GM12878 (cell line): ENCODE measurements around the gene PPARD. TPM values are rescaled to one million over a fixed set of nuclear protein-coding genes. Genes with fewer than 3 reads are reported as not detected.

Source experiments
- ATAC-seq: fragments of 200-7000 bp; cut with Tn5 transposase; 3 replicates; pipeline ENCODE4 v1.9.1; 2020; ENCODE audit warnings: mild to moderate bottlenecking, moderate library complexity
- BruUV-seq: library from RNA; stranded (reverse); fragments of 400-500 nt; replicated peaks from 2 replicates; lab custom pipeline; 2021; lab: Mats Ljungman, UMichigan
- CTCF ChIA-PET: fragments of 300-600 bp; sonication (Branson Sonifier 250); formaldehyde crosslinking; extraction: SDS; loops from one replicate; lab custom pipeline; 2021; ENCODE audit warnings: inconsistent platforms; lab: Yijun Ruan, JAX
- POLR2A ChIA-PET: fragments of 350-600 bp; formaldehyde crosslinking; extraction: SDS; loops from one replicate; lab custom pipeline; 2021; ENCODE audit warnings: inconsistent platforms; lab: Charles Lee
- RAD21 ChIA-PET: fragments of 300-600 bp; sonication (Branson Sonifier 250); formaldehyde crosslinking; loops from one replicate; lab custom pipeline; 2023; ENCODE audit warnings: antibody characterized with exemption; ENCODE audit not compliant: unreplicated experiment; lab: Charles Lee
- SMC1A ChIA-PET: fragments of 300-600 bp; sonication (Branson Sonifier 250); formaldehyde crosslinking; loops from one replicate; lab custom pipeline; 2023; ENCODE audit not compliant: unreplicated experiment, uncharacterized antibody; lab: Charles Lee
- DNase-seq: peaks from one replicate; pipeline ENCODE4 v3.0.0-alpha.2; 2011; ENCODE audit warnings: low read depth, low spot score
- FAIRE-seq: peaks from 3 replicates; lab custom pipeline; 2011; peaks lifted over from hg19 to GRCh38; lab: Jason Lieb, UNC
- H2AFZ ChIP-seq: 2 replicates; pipeline ENCODE4 v1.6.0; 2011; ENCODE audit warnings: low read depth, low read length, control low read depth; ENCODE audit not compliant: control insufficient read depth
- H3K27ac ChIP-seq: 2 replicates; pipeline ENCODE4 v1.5.1; 2011; ENCODE audit warnings: control low read depth; ENCODE audit not compliant: control insufficient read depth, insufficient read depth
- H3K27me3 ChIP-seq, 2 experiments: replicated peaks in 1 of 2; 2 replicates each; pipeline versions ENCODE4 v1.6.0 to v1.6.1; 2011; ENCODE audit warnings: low read length in 1 of 2; ENCODE audit not compliant: control insufficient read depth in 2 of 2, insufficient read depth in 2 of 2
- H3K36me3 ChIP-seq, 2 experiments: 2 replicates each; pipeline ENCODE4 v1.5.1; 2011; ENCODE audit warnings: low read length in 1 of 2; ENCODE audit not compliant: control insufficient read depth in 2 of 2, insufficient read depth in 2 of 2
- H3K4me1 ChIP-seq: 2 replicates; pipeline ENCODE4 v1.6.1; 2011; ENCODE audit warnings: mild to moderate bottlenecking, low read length, moderate library complexity, mixed read lengths; ENCODE audit not compliant: control insufficient read depth, insufficient read depth
- H3K4me2 ChIP-seq: 2 replicates; pipeline ENCODE4 v1.6.0; 2011; ENCODE audit warnings: control low read depth; ENCODE audit not compliant: control insufficient read depth, insufficient read depth
- H3K4me3 ChIP-seq: fragments of 200-600 bp; sonication (generic); 2 replicates; pipeline ENCODE4 v1.5.1; 2016
- H3K79me2 ChIP-seq: 2 replicates; pipeline ENCODE4 v1.6.0; 2011; ENCODE audit warnings: low read length; ENCODE audit not compliant: control insufficient read depth, insufficient read depth
- H3K9ac ChIP-seq: 2 replicates; pipeline ENCODE4 v1.8.0; 2011; ENCODE audit warnings: low read length, control low read depth, mixed read lengths; ENCODE audit not compliant: control insufficient read depth, insufficient read depth
- H3K9me3 ChIP-seq: replicated peaks from 3 replicates; pipeline ENCODE4 v1.5.1; 2011; ENCODE audit warnings: mild to moderate bottlenecking, low read length; ENCODE audit not compliant: control insufficient read depth, insufficient read depth
- H4K20me1 ChIP-seq: 2 replicates; pipeline ENCODE4 v1.6.0; 2011; ENCODE audit not compliant: control insufficient read depth, insufficient read depth
- JUND ChIP-seq: IDR thresholded peaks from 2 replicates; pipeline ENCODE4 v1.6.1; 2012; ENCODE audit warnings: low read depth, mild to moderate bottlenecking, low read length, improper control_type of control experiment, moderate library complexity
- NFYA ChIP-seq: IDR thresholded peaks from 2 replicates; pipeline ENCODE4 v1.6.1; 2011; ENCODE audit warnings: low read depth, mild to moderate bottlenecking, low read length, improper control_type of control experiment, borderline replicate concordance
- POLR2A ChIP-seq: IDR thresholded peaks from 2 replicates; pipeline ENCODE4 v1.6.1; 2011; ENCODE audit warnings: low read depth, mild to moderate bottlenecking, low read length
- RBBP5 ChIP-seq: fragments of 200-600 bp; sonication (generic); conservative IDR thresholded peaks from 2 replicates; pipeline ENCODE4 v1.6.1; 2016
- RELA ChIP-seq: fragments of 450-650 bp; IDR thresholded peaks from 2 replicates; pipeline ENCODE4 v1.8.0; 2014; ENCODE audit warnings: borderline replicate concordance; ENCODE audit not compliant: partially characterized antibody
- SMARCA5 ChIP-seq: fragments of 450-650 bp; IDR thresholded peaks from 2 replicates; pipeline ENCODE4 v1.6.1; 2017; ENCODE audit warnings: mild to moderate bottlenecking
- SMC3 ChIP-seq: IDR thresholded peaks from 2 replicates; pipeline ENCODE4 v1.6.1; 2011; ENCODE audit warnings: low read length, improper control_type of control experiment, borderline replicate concordance
- ZNF207 ChIP-seq: fragments of 450-650 bp; IDR thresholded peaks from 2 replicates; pipeline ENCODE4 v1.6.1; 2014; ENCODE audit warnings: antibody characterized with exemption, mild to moderate bottlenecking, borderline replicate concordance
- ZNF274 ChIP-seq: IDR thresholded peaks from one replicate; pipeline ENCODE4 v1.8.0; 2011; ENCODE audit not compliant: insufficient read length, insufficient read depth
- WGBS: methylation state at CpG from one replicate; pipeline ENCODE4 v1.1.6; 2016; ENCODE audit warnings: low lambda C conversion rate; ENCODE audit not compliant: insufficient replicate concordance, insufficient coverage; ENCODE audit errors: missing lambda C conversion rate; 5-methylcytosine and 5-hydroxymethylcytosine counted together
- in situ Hi-C: fragments of 300-500 bp; cut with MboI; formaldehyde crosslinking; loops from 9 replicates; pipeline ENCODE4 v1.14.3; 2018; ENCODE audit warnings: mixed read lengths
- intact Hi-C: fragments of 100-400 bp; cut with micrococcal nuclease; formaldehyde crosslinking; loops from one replicate; pipeline ENCODE4 v1.14.2; 2022; ENCODE audit not compliant: unreplicated experiment
- polyA plus RNA-seq, 11 experiments: library from polyadenylated mRNA; depleted of rRNA in 4 of 11; unstranded in 6 of 11; stranded (reverse) in 5 of 11; fragments of >200 nt; fragmentation: Nextera tagmentation in 4 of 11; fragmentation: Illumina TruSeq in 1 of 11; extraction: Ambion mirVana in 4 of 11; extraction: Trizol in 1 of 11; gene quantifications; 1 replicate in 1 of 11; 2 replicates in 10 of 11; pipeline versions ENCODE4 v1.2.1 to v1.2.3, GENCODE V29; 2011 to 2016; ENCODE audit warnings: inconsistent platforms in 2 of 11, missing spikeins in 2 of 11, low read depth in 1 of 11
- total RNA-seq, 4 experiments: library from RNA; depleted of rRNA in 3 of 4; stranded (reverse); fragments of >200 nt in 3 of 4; fragmentation: Illumina TruSeq in 1 of 4; extraction: Trizol in 1 of 4; gene quantifications; 2 replicates each; pipeline versions ENCODE4 v1.2.1 to v1.2.3, GENCODE V29; 2013 to 2021
- TF ChIP-seq, protein P1 (sequence below): fragments of 450-650 bp; IDR thresholded peaks from 2 replicates; pipeline ENCODE4 v1.6.1; 2017; ENCODE audit warnings: mild to moderate bottlenecking, low read depth, inconsistent platforms; ENCODE audit not compliant: poor library complexity, severe bottlenecking
- TF ChIP-seq, protein P2 (sequence below): IDR thresholded peaks from 2 replicates; pipeline ENCODE4 v1.6.1; 2011; ENCODE audit warnings: mild to moderate bottlenecking, low read depth, low read length, moderate library complexity; ENCODE audit not compliant: insufficient replicate concordance
- TF ChIP-seq, protein P3 (sequence below): fragments of 450-650 bp; IDR thresholded peaks from 2 replicates; pipeline ENCODE4 v1.6.1; 2017; ENCODE audit warnings: mild to moderate bottlenecking
- TF ChIP-seq, protein P4 (sequence below): fragments of 450-650 bp; IDR thresholded peaks from 2 replicates; pipeline ENCODE4 v1.6.1; 2017; ENCODE audit warnings: borderline replicate concordance

PPARD gene
- total and polyA plus RNA-seq, 10 of the 15 experiments (the other 5 are each of a cell fraction or from before 2014, with no cell fraction given): 0.05 to 12.6 (median 6.7) TPM

DNA sequence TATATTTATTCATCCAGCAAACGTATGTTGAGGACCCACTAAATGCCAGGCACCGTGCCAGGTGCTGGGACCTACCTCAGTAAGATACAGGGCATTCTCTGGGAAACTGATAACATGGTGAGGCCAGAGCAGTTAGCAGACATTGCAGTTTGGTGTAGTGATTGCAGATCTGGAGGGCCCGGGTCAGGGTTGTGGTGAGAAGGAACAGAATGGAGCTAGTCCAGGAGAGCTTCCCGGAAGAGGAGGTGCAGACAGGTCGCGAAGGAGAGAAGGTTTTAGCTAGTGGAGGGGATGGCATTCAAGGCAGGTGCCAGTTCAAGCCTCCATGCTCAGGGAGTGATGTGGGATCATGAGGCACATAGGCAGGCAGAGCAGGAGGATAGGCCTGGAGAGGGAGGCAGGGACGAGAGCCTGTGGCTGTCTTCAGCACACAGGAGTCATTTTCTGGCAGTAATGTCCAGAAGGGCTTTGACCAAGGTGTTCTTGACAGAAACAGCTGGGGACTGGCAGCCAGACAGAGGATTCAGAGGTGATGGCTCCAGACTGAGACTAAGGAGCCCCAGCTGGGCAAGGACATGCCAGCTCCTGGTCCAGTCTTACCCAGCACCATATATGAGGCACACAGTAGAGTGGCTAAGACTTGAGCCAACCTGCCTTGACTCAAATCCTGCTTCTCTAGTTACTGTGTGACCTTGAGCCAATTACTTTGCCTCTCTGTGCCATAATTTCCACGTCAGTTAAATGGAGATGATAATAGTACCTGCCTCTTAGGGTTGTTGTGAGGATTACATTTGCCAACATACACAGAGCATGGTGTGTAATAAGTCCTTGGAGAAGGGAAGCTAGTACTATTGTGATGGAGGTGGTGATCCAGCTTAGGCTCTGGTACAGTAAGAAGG is 61.4 kb downstream of the PPARD start (continued):
- TF ChIP-seq, protein P1, sequence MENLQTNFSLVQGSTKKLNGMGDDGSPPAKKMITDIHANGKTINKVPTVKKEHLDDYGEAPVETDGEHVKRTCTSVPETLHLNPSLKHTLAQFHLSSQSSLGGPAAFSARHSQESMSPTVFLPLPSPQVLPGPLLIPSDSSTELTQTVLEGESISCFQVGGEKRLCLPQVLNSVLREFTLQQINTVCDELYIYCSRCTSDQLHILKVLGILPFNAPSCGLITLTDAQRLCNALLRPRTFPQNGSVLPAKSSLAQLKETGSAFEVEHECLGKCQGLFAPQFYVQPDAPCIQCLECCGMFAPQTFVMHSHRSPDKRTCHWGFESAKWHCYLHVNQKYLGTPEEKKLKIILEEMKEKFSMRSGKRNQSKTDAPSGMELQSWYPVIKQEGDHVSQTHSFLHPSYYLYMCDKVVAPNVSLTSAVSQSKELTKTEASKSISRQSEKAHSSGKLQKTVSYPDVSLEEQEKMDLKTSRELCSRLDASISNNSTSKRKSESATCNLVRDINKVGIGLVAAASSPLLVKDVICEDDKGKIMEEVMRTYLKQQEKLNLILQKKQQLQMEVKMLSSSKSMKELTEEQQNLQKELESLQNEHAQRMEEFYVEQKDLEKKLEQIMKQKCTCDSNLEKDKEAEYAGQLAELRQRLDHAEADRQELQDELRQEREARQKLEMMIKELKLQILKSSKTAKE: no peak
- no peak for TF ChIP-seq RBBP5

DNA sequence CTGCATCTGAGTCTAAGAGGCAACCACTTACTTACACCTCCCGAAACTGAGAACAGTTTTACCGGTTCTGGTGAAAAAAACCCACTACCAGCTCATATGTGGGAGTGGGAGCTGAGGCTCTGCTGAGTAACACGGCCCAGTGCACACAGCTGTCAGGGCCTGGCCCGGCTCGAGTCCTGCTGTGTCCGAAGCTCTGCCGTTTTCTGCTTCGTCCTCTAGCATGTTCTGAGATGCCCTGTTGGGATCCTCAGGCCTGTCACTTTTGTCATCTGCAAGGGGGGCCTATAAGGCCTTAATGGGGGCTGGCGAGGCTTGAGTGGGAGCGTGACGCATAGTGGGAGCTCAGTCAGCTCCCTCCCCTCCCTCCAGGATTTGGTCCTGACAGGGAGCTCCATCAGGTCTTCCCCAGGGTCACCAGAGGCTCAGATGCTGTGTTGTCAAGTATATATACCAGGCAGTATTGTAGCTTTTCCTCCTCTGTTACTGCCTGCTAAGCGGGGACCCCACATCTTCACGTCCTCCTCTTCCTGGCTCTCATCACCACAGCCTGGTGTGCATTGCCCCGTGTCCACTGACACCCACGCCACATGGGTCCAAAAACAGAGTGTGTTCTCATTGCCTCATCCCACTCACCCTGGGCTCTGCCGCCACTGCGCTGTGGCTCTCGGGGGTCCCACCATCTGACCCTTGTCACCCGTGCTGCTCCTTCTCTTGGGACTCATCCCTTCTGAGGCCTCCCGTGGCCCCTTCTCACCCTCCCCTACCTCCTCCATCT is 64.5 kb downstream of the PPARD start:
- POLR2A ChIA-PET: interaction anchor here (0.6 kb wide), 1 partner anchor 579 kb away, joined by 4 read pairs; no protein-coding TSS in a partner anchor
- 46% methylated on average over 20 of the region's 20 CpGs for WGBS
- no peak overlapping the region for H3K4me3 ChIP-seq
- H3K27me3 ChIP-seq: no peaks in the 10 kb centered on the region
- intact Hi-C loops: no loop called here
- H3K27ac ChIP-seq: no peak overlapping the region
- no peaks in the 10 kb centered on the region; the same call in 1 of the 2 replicates for H4K20me1 ChIP-seq
- no TSS peak for BruUV-seq
- H3K79me2 ChIP-seq: no peaks in the 10 kb centered on the region
- no peaks in the 10 kb centered on the region for H3K9me3 ChIP-seq
- no peak overlapping the region for H3K9ac ChIP-seq
- ATAC-seq: no peak
- H3K4me2 ChIP-seq: no peak overlapping the region
- CTCF ChIA-PET: interaction anchor here (1.1 kb wide), 1 partner anchor 50 kb away, joined by 3 read pairs; no protein-coding TSS in a partner anchor
- no peak for DNase-seq
- peaks cover 11% of the 10 kb centered on the region for H3K4me1 ChIP-seq
- FAIRE-seq: no peak
- SMC1A ChIA-PET: no interaction called here
- no peak overlapping the region for H2AFZ ChIP-seq
- in situ Hi-C loops: no loop called here
- RAD21 ChIA-PET: no interaction called here
- peaks cover 0 to 1% of the 10 kb centered on the region in 2 experiments; a peak in 1 of 4 replicates for H3K36me3 ChIP-seq
- TF ChIP-seq, protein P2, sequence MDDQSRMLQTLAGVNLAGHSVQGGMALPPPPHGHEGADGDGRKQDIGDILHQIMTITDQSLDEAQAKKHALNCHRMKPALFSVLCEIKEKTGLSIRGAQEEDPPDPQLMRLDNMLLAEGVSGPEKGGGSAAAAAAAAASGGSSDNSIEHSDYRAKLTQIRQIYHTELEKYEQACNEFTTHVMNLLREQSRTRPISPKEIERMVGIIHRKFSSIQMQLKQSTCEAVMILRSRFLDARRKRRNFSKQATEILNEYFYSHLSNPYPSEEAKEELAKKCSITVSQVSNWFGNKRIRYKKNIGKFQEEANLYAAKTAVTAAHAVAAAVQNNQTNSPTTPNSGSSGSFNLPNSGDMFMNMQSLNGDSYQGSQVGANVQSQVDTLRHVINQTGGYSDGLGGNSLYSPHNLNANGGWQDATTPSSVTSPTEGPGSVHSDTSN: no peak
- no peak for TF ChIP-seq ZNF207
- no peak for TF ChIP-seq RELA
- no peak for TF ChIP-seq SMC3
- TF ChIP-seq, protein P3, sequence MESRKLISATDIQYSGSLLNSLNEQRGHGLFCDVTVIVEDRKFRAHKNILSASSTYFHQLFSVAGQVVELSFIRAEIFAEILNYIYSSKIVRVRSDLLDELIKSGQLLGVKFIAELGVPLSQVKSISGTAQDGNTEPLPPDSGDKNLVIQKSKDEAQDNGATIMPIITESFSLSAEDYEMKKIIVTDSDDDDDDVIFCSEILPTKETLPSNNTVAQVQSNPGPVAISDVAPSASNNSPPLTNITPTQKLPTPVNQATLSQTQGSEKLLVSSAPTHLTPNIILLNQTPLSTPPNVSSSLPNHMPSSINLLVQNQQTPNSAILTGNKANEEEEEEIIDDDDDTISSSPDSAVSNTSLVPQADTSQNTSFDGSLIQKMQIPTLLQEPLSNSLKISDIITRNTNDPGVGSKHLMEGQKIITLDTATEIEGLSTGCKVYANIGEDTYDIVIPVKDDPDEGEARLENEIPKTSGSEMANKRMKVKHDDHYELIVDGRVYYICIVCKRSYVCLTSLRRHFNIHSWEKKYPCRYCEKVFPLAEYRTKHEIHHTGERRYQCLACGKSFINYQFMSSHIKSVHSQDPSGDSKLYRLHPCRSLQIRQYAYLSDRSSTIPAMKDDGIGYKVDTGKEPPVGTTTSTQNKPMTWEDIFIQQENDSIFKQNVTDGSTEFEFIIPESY: no peak
- TF ChIP-seq, protein P4, sequence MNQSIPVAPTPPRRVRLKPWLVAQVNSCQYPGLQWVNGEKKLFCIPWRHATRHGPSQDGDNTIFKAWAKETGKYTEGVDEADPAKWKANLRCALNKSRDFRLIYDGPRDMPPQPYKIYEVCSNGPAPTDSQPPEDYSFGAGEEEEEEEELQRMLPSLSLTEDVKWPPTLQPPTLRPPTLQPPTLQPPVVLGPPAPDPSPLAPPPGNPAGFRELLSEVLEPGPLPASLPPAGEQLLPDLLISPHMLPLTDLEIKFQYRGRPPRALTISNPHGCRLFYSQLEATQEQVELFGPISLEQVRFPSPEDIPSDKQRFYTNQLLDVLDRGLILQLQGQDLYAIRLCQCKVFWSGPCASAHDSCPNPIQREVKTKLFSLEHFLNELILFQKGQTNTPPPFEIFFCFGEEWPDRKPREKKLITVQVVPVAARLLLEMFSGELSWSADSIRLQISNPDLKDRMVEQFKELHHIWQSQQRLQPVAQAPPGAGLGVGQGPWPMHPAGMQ: no peak
- no peak for TF ChIP-seq ZNF274
- no peak for TF ChIP-seq POLR2A
- no peak for TF ChIP-seq SMARCA5
- TF ChIP-seq JUND: no peak
- TF ChIP-seq NFYA: no peak
